Nephron progenitor cell (in vitro differentiated cells): ENCODE measurements around the gene XYLT2.

Experiments
- DNase-seq: peaks from one replicate; pipeline ENCODE4 v3.0.0; 2021
- H3K27ac Mint-ChIP-seq: 2 replicates; pipeline ENCODE4 v1.8.0; 2021; ENCODE audit warnings: mild to moderate bottlenecking, moderate library complexity, mixed read lengths
- H3K27me3 Mint-ChIP-seq: 2 replicates; pipeline ENCODE4 v1.8.0; 2021; ENCODE audit warnings: mild to moderate bottlenecking, low read depth, mixed read lengths; ENCODE audit not compliant: poor library complexity
- H3K36me3 Mint-ChIP-seq: 2 replicates; pipeline ENCODE4 v1.8.0; 2021; ENCODE audit warnings: low read depth, mixed read lengths
- H3K4me1 Mint-ChIP-seq: 2 replicates; pipeline ENCODE4 v1.8.0; 2021; ENCODE audit warnings: mixed read lengths
- H3K4me3 Mint-ChIP-seq: 2 replicates; pipeline ENCODE4 v1.8.0; 2021; ENCODE audit warnings: mild to moderate bottlenecking, moderate library complexity, mixed read lengths
- H3K9me3 Mint-ChIP-seq: 2 replicates; pipeline ENCODE4 v1.8.0; 2021; ENCODE audit warnings: mild to moderate bottlenecking, moderate library complexity, mixed read lengths
- TF ChIP-seq, protein P1 (sequence below): fragments of 200-600 bp; sonication (generic); IDR thresholded peaks from 2 replicates; pipeline ENCODE4 v1.5.0; 2021; ENCODE audit warnings: antibody characterized with exemption

The XYLT2 gene

DNA sequence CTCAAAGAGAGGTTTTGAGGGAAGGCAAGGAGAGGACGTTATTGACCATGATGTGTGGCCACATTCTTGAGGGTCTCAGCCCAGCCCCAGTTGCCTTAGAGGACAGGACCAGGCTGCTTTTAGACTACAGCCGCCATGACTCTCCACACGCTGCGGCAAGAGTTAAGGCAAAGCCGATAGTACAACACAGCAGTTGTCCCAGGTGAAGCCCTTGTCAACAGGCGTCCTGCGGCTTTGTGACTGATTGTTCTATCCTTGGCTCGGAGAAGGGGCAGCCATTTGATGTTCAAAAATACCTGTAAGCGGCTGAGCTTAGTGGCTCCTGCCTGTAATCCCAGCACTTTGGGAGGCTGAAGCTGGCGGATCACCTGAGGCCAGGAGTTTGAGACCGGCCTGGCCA lies 42.9 kb upstream of the XYLT2 start:
- Mint-ChIP-seq H3K9me3 (peaks cover 4% of the 10 kb centered on the region), H3K36me3 (no peaks in the 10 kb centered on the region), H3K4me1 (peaks cover 62% of the 10 kb centered on the region), H3K4me3 (no peak overlapping the region), H3K27me3 (peaks cover 10% of the 10 kb centered on the region), H3K27ac (no peak overlapping the region)
- DNase-seq, result no peak
- TF ChIP-seq, protein P1, sequence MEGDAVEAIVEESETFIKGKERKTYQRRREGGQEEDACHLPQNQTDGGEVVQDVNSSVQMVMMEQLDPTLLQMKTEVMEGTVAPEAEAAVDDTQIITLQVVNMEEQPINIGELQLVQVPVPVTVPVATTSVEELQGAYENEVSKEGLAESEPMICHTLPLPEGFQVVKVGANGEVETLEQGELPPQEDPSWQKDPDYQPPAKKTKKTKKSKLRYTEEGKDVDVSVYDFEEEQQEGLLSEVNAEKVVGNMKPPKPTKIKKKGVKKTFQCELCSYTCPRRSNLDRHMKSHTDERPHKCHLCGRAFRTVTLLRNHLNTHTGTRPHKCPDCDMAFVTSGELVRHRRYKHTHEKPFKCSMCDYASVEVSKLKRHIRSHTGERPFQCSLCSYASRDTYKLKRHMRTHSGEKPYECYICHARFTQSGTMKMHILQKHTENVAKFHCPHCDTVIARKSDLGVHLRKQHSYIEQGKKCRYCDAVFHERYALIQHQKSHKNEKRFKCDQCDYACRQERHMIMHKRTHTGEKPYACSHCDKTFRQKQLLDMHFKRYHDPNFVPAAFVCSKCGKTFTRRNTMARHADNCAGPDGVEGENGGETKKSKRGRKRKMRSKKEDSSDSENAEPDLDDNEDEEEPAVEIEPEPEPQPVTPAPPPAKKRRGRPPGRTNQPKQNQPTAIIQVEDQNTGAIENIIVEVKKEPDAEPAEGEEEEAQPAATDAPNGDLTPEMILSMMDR, result no peak

DNA sequence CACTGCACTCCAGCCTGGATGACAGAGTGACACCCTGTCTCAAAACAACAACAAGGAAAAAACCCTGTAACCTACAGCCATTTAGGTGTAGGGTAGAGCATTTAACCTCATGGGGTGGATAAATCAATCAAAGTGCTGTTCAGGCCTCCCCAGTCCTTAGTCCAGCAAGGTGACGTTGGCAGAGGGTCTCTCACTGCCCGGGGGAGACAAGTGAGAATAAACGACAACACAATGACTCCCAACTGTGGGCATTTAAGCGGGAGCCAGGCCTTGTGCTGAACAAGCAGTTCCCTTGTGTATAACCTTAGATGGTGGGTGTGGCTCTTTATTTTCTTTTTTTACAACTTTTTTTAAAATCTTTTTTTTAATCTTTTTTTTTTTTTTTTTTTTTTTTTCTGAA lies 42.3 kb upstream of the XYLT2 start:
- Mint-ChIP-seq H3K9me3 (peaks cover 8% of the 10 kb centered on the region), H3K27ac (no peak overlapping the region), H3K4me3 (no peak overlapping the region), H3K27me3 (peaks cover 10% of the 10 kb centered on the region), H3K36me3 (no peaks in the 10 kb centered on the region), H3K4me1 (peaks cover 60% of the 10 kb centered on the region)
- TF ChIP-seq, protein P1, result no peak
- no peak for DNase-seq

DNA sequence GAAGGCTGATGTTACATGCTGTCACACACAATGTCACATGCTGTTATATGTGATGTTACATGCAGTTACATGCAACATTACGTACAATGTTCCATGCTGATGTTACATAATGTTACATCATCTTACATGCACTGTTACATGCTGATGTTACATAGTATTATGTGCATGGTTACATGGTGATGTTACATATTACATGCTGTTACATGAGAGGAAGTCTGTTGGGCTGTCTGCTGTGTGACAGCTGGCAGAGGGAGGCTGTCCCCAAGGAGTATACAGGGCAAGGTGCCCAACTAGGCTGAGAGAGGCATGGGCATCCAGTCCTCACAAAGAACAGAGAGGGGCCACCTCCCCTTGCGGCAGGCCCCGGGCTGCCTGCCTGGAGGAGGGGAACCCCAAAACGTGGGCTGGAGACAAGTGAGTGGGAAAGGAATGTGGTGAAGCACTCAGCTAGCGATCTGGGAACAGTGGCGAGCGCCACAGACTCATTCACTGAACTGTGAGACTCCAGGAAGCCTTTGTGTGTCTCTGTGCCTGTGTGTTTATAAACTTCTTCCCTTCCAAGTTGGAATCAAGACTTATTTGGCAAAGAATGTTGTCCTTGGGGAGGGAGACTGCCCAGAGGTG lies 41.0 kb upstream of the XYLT2 start:
- DNase-seq, result no peak
- H3K4me1 Mint-ChIP-seq, result peaks cover 54% of the 10 kb centered on the region
- peaks cover 8% of the 10 kb centered on the region for H3K9me3 Mint-ChIP-seq
- TF ChIP-seq, protein P1, result no peak
- no peak overlapping the region for H3K4me3 Mint-ChIP-seq
- H3K27me3 Mint-ChIP-seq, result peaks cover 6% of the 10 kb centered on the region
- peak overlapping the region; percentile 10 for H3K27ac Mint-ChIP-seq
- H3K36me3 Mint-ChIP-seq, result no peaks in the 10 kb centered on the region

DNA sequence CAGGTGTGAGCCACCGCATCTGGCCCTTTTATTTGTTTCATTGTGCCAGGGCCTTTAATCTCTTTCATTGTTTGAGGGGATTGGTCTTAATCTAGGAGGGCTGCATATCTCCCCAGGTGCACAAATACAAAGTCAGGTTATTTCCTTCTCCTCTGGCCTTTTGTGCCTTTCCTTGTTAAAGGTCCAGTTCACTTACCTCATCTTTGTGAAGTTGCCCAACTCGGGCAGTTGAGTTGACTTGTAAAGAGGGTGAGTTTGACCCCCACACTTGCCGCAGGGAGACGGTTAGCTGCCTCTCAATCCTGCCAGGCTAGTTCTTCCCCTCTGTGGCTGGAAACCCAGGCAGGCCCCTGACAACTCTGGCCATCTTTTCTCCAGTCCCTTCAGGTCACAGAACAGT lies 38.3 kb upstream of the XYLT2 start:
- no peaks in the 10 kb centered on the region for H3K36me3 Mint-ChIP-seq
- H3K27ac Mint-ChIP-seq, result no peak overlapping the region
- peaks cover 11% of the 10 kb centered on the region for H3K9me3 Mint-ChIP-seq
- no peaks in the 10 kb centered on the region for H3K27me3 Mint-ChIP-seq
- TF ChIP-seq, protein P1, result no peak
- no peak for DNase-seq
- H3K4me3 Mint-ChIP-seq, result no peak overlapping the region
- peaks cover 55% of the 10 kb centered on the region for H3K4me1 Mint-ChIP-seq

DNA sequence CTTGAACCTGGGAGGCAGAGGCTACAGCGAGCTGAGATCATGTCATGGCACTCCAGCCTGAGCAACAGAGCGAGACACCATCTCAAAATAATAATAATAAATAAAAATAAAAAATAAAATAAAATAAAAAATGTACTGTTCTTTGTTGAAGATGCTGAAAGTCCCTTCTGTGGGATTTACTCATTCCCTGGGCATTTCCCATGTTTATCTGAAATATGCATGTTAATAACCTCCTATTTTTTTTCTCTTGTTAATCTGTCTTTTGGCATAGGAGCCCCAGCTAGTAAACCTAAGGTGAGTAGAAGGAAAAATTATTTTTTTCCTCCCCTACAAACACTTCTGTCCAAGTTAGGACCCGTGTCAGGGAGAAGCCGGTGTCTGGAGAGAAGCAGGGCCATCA lies 37.3 kb upstream of the XYLT2 start:
- Mint-ChIP-seq H3K36me3 (no peaks in the 10 kb centered on the region), H3K4me3 (no peak overlapping the region), H3K9me3 (peaks cover 11% of the 10 kb centered on the region), H3K27me3 (peaks cover 2% of the 10 kb centered on the region), H3K4me1 (peaks cover 55% of the 10 kb centered on the region), H3K27ac (no peak overlapping the region)
- TF ChIP-seq, protein P1, result no peak
- DNase-seq, result no peak

DNA sequence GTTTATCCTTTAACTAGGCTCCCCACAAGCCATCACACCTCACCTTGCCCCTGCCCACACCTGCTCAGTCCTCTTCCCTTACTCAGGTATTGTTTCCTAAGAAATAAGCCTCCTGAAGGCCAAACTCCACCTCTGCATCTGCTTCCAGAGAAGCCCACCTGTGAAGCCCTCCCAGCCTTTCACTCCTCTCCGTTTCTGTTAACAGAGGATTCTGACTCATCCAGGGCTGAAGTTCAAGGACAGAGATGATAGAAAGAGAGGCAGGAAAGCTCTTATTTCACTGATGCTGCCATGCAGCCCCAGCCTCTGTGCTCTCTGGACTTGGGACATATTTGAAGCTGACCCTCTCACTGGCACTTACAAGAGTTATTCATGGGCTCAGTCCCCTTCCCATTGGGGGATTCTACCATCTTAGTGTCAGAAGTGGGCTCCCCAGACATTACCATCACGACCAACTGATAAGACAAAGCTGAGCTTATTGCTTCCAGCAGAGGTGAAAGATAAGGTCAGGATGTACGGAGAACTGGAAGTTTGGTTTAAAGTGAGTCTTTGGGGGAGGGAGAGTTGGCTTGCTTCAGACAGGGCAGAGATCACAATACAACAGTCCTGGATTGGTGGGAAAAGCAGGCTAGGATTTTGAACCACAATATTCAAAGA lies 35.3 kb upstream of the XYLT2 start:
- no peak for DNase-seq
- H3K27ac Mint-ChIP-seq, result no peak overlapping the region

More for the DNA sequence above, 35.3 kb upstream of the XYLT2 start:
- TF ChIP-seq, protein P1, result no peak
- Mint-ChIP-seq H3K4me3 (no peak overlapping the region), H3K4me1 (peaks cover 56% of the 10 kb centered on the region), H3K27me3 (peaks cover 2% of the 10 kb centered on the region), H3K9me3 (peaks cover 20% of the 10 kb centered on the region), H3K36me3 (peaks cover 3% of the 10 kb centered on the region)
